Upper lobe of right lung (tissue), 1 donor: Measurements from ENCODE around the gene PSORS1C2. TPM values are rescaled to one million over a fixed set of nuclear protein-coding genes. Genes with fewer than 3 reads are reported as not detected.

Source experiments
- ATAC-seq: fragments of 200-7000 bp; cut with Tn5 transposase; one replicate; pipeline ENCODE4 v1.9.1; 2020; ENCODE audit warnings: mild to moderate bottlenecking, moderate library complexity
- DNase-seq: peaks from one replicate; pipeline ENCODE4 v3.0.0-alpha.2; 2020
- H3K27ac ChIP-seq: fragments of 200-600 bp; one replicate; pipeline ENCODE4 v1.8.0; 2022
- H3K27me3 ChIP-seq: fragments of 200-600 bp; one replicate; pipeline ENCODE4 v1.8.0; 2022; ENCODE audit warnings: mild to moderate bottlenecking
- H3K36me3 ChIP-seq: fragments of 200-600 bp; one replicate; pipeline ENCODE4 v1.8.0; 2022
- H3K4me1 ChIP-seq: fragments of 200-600 bp; one replicate; pipeline ENCODE4 v1.8.0; 2022
- H3K4me3 ChIP-seq: fragments of 200-600 bp; one replicate; pipeline ENCODE4 v1.8.0; 2022; ENCODE audit warnings: mild to moderate bottlenecking
- H3K9me3 ChIP-seq: fragments of 200-600 bp; one replicate; pipeline ENCODE4 v1.8.0; 2022
- intact Hi-C: fragments of 100-400 bp; cut with DNase I; formaldehyde crosslinking; loops from one replicate; pipeline ENCODE4 v1.11.0; 2022
- total RNA-seq: library from RNA; stranded (reverse); fragmentation: NEBNext Ultra II Directional; extraction: Animal tissue kit (Norgen Biotek cat#: 25700); gene quantifications from one replicate; pipeline ENCODE4 v1.2.1, GENCODE V29; 2021
- TF ChIP-seq, protein P1 (sequence below): fragments of 200-600 bp; IDR thresholded peaks from one replicate; pipeline ENCODE4 v1.8.0; 2022; ENCODE audit warnings: antibody characterized with exemption
- donor health status: DM: no; HTN: yes; CAD: no; lungs with severe emphysema.

The PSORS1C2 gene
- total RNA-seq, 1 donor from 2014 or later: not detected

GRCh38 chr6:31121131-31121790 lies 17.6 kb downstream of the PSORS1C2 start:
- no peak for DNase-seq
- Histone ChIP-seq H3K9me3 (no peaks in the 10 kb centered on the region), H3K27me3 (no peaks in the 10 kb centered on the region), H3K4me3 (no peak overlapping the region), H3K36me3 (no peaks in the 10 kb centered on the region), H3K27ac (no peak overlapping the region), H3K4me1 (peaks cover 2% of the 10 kb centered on the region)
- intact Hi-C loops: no loop called here
- TF ChIP-seq, protein P1, sequence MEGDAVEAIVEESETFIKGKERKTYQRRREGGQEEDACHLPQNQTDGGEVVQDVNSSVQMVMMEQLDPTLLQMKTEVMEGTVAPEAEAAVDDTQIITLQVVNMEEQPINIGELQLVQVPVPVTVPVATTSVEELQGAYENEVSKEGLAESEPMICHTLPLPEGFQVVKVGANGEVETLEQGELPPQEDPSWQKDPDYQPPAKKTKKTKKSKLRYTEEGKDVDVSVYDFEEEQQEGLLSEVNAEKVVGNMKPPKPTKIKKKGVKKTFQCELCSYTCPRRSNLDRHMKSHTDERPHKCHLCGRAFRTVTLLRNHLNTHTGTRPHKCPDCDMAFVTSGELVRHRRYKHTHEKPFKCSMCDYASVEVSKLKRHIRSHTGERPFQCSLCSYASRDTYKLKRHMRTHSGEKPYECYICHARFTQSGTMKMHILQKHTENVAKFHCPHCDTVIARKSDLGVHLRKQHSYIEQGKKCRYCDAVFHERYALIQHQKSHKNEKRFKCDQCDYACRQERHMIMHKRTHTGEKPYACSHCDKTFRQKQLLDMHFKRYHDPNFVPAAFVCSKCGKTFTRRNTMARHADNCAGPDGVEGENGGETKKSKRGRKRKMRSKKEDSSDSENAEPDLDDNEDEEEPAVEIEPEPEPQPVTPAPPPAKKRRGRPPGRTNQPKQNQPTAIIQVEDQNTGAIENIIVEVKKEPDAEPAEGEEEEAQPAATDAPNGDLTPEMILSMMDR: no peak
- no peak for ATAC-seq

DNA sequence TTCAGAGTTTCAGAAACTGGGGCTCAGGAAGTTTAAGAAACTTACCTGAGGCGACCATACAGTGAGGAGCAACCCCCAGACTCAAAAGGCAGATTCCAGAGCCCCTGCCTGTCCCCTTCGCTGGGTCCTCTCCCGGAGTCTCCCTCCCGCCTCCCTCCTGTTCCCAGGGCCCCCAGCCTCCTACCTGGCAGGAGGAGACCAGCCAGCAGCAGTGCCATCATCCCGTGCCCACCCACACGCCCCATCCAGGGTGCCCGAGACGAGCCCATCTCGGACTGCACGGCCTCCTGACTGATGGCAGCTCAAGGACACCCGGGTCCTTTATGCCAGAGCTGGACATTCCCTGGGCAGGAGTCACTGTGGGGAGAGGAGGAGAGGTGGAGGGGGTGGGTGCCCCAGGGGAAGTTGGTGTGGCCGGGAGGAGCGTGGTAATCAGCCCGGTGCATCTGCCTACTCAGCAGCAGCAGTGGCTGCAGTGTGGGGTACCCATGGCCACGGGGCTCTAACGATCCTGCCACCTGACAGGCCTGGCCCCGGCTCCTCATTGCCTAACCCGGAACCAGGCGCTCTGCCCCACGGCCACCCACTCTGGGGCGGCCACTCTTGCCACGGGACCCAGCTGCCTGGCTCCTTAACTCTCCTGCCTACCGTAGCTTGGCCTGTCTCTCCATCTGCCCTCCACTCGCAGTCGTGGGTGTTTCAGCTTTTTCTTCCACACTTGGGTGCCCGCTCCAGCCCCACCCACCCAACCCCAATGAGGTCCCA lies 18.5 kb downstream of the PSORS1C2 start, which contains the start of gene CDSN:
TSS of gene CDSN (minus strand) at position 296 of the 765 bp plus-strand sequence. CDS start at position 269, 27 bp downstream.
- ATAC-seq (no peak), DNase-seq (no peak)
- intact Hi-C loops: no loop called here
- Histone ChIP-seq H3K27ac (no peak within 1 kb of the TSS), H3K36me3 (no peaks in the 10 kb centered on the region), H3K4me3 (no peak within 1 kb of the TSS), H3K27me3 (no peaks in the 10 kb centered on the region), H3K4me1 (peaks cover 7% of the 10 kb centered on the region), H3K9me3 (no peaks in the 10 kb centered on the region)
- TF ChIP-seq, protein P1: no peak

GRCh38 chr6:31118178-31118577 lies 20.7 kb downstream of the PSORS1C2 start:
- TF ChIP-seq, protein P1: no peak
- no peaks in the 10 kb centered on the region for H3K27me3 ChIP-seq
- ATAC-seq (no peak), DNase-seq (no peak)
- intact Hi-C loops: no loop called here
- H3K4me3 ChIP-seq: no peak overlapping the region
- H3K9me3 ChIP-seq: no peaks in the 10 kb centered on the region
- no peak overlapping the region for H3K27ac ChIP-seq
- H3K4me1 ChIP-seq: peaks cover 22% of the 10 kb centered on the region
- H3K36me3 ChIP-seq: no peaks in the 10 kb centered on the region

DNA sequence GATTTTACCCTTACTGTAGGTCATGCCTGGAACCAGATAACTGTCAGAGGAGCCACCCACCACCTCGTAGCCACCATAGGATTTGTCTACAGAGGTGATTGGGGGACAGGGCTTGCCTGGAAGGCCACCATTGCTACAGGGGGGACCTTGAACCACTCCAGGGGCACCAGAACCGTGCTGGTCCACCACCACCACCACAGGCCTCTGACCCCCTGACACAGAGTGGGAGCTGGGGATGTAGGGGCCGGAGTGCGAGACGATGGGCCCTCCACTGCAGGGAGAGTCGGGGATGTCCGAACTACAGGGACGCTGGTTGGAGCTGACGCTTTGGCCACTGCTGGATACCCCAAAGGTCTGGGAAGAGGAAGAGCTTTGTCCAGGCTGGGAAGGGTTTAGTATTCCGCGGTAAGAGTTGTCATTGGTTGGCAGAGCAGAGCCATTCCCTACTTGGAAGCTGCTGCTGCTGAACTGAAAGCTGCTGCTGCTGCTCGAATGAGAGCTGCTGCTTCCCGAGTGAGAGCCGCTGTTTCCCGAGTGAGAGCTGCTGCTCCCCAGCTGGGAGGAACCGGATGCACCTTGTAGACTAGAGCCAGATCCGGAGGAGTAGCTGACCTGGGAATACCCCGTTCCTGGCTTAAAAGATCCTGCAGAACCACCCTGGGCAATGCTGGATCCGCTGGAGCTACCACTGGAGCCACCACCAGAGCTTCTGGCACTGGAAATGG lies 22.0 kb downstream of the PSORS1C2 start:
- TF ChIP-seq, protein P1: no peak
- ATAC-seq (no peak), DNase-seq (no peak)
- Histone ChIP-seq H3K4me3 (no peak overlapping the region), H3K27ac (no peak overlapping the region), H3K36me3 (no peaks in the 10 kb centered on the region), H3K27me3 (no peaks in the 10 kb centered on the region), H3K9me3 (no peaks in the 10 kb centered on the region), H3K4me1 (peaks cover 19% of the 10 kb centered on the region)
- intact Hi-C loops: no loop called here

GRCh38 chr6:31115941-31116560 lies 22.8 kb downstream of the PSORS1C2 start:
- no peak overlapping the region for H3K27ac ChIP-seq
- intact Hi-C loops: no loop called here
- peaks cover 19% of the 10 kb centered on the region for H3K4me1 ChIP-seq
- no peak overlapping the region for H3K4me3 ChIP-seq
- ATAC-seq: no peak
- DNase-seq: no peak
- TF ChIP-seq, protein P1: no peak
- H3K9me3 ChIP-seq: no peaks in the 10 kb centered on the region
- no peaks in the 10 kb centered on the region for H3K36me3 ChIP-seq
- no peaks in the 10 kb centered on the region for H3K27me3 ChIP-seq
